ENCODE results near the gene KREMEN1.

KREMEN1 gene

DNA sequence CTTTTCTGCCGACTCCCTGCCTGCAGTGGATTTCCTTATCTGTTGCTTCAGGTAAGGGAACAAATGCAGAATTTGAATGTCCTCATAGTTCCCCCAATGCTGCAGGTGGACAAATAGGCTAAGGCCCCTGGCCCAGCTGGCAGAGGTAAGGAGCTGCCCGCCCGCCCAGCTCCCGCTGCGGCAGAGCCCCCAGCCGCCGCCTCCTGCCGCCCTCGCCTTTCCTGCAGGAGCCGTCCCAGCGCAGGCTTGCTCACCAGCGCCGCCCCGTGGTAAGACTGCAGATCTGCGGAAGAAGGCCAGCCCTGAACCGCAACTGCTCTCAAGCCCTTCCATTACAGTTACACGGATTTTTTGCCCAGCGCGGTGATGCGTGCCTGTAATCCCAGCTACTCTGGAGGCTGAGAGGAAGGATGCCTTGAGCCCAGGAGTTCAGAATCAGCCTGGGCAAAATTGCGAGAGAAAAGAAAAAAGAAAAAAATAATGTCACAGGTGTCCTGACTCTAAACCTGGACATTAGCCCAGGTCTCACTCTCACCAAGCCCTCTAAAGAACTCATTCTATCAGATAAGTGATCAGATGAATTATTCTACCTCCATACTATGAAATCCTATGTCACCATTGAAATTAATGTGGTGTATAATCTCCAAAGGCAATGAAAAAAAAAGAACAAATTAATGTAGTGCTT lies 81.7 kb downstream of the KREMEN1 start:
- DNase-seq = no peak

GRCh38 chr22:29155966-29156365 lies 83.1 kb downstream of the KREMEN1 start:
- no peak for DNase-seq

GRCh38 chr22:29156507-29156906 lies 83.7 kb downstream of the KREMEN1 start:
- no peak for DNase-seq

GRCh38 chr22:29157759-29158535 lies 85.1 kb downstream of the KREMEN1 start:
- DNase-seq = no peak

DNA sequence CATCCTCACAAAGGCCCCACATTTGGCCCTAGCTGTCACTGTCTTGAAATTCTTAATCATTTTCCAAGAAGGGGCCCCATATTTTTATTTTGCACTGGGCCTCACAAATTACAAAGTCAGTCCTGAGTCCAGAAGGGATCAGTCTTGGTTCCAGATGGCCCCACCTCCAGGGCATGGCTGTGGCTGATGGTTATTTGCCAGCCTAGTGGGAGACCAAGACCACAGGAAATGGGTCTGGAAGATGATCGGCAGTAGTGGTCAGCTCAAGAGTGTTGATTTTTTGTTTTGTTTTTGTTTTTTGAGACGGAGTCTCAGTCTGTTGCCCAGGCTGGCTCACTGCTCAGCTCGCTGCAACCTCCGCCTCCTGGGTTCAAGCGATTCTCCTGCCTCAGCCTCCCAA lies 85.7 kb downstream of the KREMEN1 start:
- DNase-seq = no peak

DNA sequence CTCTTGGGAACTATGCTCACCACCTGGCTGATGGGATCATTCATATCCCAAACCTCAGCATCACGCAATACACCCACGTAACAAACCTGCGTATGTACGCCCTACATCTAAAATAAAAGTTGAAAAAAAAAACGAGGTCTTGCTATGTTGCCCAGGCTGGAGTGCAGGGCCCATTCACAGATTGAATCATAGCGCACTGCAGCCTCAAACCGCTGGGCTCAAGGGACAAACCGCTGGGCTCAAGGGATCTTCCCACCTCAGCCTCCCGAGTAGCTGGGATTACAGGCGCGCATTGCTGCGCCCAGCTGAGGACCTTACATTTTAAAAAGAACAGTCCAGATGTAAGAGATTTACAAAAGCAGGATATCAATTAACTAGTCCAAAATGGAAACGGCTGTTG lies 91.0 kb downstream of the KREMEN1 start:
- no peak for DNase-seq

DNA sequence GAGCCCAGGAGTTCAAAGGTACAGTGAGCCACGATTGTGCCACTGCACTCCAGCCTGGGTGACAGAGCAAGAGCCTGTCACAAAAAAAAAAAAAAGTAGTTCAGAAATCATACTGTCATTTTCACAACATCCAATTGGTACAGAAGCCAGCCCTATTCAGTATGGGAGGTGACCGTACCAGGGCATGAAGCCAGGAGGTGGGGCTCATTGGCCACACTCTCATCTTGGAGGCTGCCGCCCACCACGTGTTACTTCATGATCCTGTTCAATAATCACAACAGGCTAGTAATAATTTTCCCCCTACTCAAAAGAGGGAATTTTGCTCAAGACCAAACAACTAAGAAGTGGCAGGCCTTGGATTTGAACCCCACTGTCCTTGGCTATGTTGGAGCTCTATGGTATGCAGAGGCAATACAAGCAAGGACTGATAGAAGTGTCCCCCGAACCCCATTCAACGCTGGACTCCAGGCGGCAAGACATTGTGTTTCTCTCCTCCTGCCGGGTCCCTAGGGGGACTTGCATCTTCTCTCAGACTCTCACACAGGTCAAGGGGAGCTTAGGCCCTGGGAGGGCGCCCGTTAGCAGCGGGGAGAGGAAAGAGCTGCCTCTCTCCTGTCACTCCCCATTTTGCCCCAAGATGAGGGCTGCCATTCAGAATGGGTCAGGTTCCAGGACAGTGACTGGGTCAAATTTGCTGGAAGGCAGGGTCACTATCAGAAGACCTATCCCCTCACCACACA lies 92.7 kb downstream of the KREMEN1 start:
- no peak for DNase-seq

DNA sequence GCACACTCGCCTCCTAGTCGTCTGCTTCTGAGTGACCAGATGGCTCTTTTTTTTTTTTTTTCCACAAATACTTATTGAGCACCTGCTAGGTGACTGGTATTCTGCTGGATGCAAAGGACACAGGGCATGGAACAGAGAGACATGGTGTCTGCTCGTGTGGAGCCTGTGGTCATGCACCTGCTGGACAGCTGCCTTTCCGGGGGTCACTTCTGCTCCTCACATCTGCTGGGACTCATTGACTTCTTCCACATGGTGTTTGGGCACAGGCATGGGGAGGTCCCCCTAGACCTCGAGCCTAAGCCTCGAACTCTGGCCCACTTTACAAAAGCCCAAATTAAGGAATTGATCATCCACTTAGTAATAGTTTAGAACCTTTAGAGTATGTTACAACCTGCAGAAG lies 93.3 kb downstream of the KREMEN1 start:
- no peak for DNase-seq

GRCh38 chr22:29167032-29167911 lies 94.4 kb downstream of the KREMEN1 start:
- no peak for DNase-seq

DNA sequence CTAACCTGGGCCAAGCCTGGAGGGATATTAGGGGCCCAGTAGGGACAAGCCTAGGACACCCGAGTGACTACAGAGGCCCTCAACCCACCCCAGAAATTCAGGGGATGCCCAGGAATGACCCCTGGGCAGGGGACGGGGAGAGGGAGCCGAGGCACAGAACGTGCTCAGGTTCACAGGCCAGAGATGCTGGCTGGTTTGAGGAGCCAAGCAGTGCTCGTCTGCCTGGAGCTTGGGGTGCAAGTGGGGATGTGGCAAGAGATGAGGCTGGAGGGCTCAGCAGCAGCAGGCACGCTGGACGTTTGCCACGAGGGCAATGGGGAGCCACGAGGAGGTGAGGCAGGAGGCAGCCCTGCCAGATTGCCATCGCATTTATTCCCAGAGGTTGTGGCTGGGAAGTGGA lies 98.9 kb downstream of the KREMEN1 start:
- no peak for DNase-seq

- DNase-seq = no peak
These were observed 99.4 kb downstream of the KREMEN1 start for GRCh38 chr22:29172216-29172615.

DNA sequence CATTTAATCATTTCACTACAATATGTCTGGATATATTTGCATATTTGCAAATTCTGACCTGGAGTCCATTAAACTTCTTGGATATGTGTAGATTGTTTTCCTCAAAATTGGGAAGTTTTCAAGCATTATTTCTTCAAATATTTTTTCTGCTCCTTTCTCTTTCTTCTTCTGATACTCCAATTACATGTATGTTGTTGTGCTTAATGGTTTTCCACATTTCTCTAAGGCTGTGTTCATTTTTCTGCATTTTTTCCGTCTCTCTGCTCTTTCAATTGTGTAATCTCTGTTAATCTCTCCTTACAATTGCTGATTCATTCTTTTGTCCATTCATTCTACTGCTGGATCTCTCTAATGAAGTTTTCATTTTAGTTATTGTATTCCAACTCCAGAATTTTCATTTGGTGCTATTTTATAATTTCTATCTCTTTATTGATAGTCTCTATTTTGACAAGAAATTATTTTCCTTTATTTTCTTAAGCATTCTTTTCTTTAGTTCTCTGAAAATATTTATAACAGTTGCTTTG lies 102.5 kb downstream of the KREMEN1 start:
- DNase-seq = no peak

GRCh38 chr22:29183971-29184848 lies 111.4 kb downstream of the KREMEN1 start:
- no peak for DNase-seq

- DNase-seq = no peak
These were observed 112.1 kb downstream of the KREMEN1 start for GRCh38 chr22:29184849-29185490.

- no peak for DNase-seq
These were observed 113.5 kb downstream of the KREMEN1 start for GRCh38 chr22:29186302-29186701.

DNA sequence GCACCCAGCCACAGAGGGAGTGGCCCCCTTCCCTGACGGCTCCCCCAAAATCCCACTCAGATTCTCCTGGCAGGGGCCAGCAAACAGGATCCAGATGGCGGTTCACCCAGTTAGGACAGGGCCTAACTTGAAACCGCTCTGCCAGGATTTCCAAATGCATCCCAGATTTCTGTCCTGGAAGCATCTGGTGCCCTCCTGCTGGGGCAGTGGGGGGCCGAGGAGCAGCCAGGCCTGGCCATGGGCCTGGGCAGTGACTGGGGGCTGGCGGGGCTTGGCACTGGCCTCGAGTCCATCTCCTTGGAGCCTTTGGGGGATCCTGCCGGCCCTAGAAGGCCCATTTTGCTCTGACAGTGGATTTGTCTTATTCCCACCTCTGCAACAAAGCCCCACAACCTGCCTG lies 115.0 kb downstream of the KREMEN1 start:
- DNase-seq = no peak

GRCh38 chr22:29190051-29190450 lies 117.2 kb downstream of the KREMEN1 start:
- no peak for DNase-seq

DNA sequence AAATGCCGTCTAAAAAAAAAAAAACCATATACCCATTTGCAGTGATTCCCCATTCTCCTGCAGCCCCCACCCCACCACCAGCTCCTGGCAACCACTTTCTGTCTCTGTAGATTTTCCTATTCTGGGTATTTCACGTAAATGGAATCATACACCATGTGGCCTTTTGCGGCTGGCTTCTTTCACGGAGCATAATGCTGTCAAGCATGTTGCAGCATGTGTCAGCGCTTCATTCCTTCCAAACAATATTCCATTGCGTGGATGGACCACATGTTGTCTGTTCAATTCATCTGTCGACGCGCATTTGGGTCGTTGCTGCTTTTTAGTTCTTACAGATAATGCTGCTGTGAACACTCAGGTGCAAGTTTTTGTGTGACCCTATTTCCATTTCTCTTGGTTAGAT lies 118.1 kb downstream of the KREMEN1 start:
- no peak for DNase-seq

DNA sequence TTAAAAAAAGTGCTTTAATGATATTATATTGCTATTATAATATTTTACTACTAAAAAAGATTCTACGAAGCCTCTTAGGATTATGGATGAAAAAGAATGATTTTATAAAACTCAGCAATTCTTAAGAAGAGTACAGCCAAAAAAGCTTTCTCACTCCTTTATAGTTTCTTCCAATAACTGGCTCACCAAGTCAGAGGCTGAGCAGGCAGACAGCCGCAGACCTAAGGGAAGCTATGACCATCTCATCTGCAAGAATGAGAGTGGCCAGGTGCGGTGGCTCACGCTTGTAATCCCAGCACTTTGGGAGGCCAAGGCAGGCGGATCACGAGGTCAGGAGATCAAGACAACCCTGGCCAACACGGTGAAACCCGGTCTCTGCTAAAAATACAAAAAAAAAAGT lies 120.2 kb downstream of the KREMEN1 start:
- DNase-seq = no peak

DNA sequence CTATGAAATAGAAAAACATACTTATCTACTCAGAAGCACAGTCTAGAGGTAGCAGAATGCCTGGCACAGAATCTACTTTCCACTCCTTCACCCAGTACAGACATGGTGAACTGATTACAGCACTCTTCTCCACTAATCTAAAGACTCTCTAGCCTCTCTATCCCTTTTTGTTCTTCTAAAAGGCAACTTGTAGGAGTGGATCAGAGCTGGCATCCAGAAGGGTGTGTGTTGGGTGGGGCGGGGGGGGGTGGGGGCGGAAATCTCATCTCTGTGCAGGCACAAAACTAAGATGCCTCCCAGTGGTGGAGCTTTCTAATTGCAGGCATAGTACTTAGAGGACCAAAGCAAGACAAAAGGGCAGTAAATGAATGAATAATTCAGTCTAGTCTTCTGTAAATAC lies 121.3 kb downstream of the KREMEN1 start:
- no peak for DNase-seq
